Activated naive CD8-positive, alpha-beta T cell treated with anti-CD3 and anti-CD28 coated beads, Interleukin-2, amount 50 U/mL, for 16 hours (primary cell): ENCODE results near the gene KIF2A.
A peak's percentile ranks its signal among the peaks of the same experiment; 100 is the strongest.

Experiments used
- DNase-seq: peaks from one replicate; pipeline ENCODE4 v3.0.0-alpha.2; 2020; ENCODE audit warnings: low read depth, low spot score

Gene KIF2A

DNA sequence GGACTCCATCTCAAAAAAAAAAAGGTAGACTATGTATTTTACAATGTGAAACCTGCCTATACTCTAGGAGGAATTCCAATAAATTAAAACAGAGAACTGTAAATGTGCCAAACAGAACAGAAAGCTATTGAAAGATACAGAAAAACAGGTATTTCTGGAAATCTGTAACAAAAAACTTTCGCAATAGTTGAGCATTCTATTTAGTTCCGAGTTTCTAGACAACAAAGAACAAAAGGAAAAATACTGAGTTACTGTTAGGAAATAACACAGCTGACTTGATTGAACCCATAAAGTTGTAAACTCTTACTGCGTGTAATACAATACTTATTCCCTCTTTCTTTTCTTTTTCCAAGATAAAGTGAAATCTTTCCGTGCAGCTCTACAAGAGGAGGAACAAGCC is 79.1 kb downstream of the KIF2A start:
- DNase-seq = no peak

DNA sequence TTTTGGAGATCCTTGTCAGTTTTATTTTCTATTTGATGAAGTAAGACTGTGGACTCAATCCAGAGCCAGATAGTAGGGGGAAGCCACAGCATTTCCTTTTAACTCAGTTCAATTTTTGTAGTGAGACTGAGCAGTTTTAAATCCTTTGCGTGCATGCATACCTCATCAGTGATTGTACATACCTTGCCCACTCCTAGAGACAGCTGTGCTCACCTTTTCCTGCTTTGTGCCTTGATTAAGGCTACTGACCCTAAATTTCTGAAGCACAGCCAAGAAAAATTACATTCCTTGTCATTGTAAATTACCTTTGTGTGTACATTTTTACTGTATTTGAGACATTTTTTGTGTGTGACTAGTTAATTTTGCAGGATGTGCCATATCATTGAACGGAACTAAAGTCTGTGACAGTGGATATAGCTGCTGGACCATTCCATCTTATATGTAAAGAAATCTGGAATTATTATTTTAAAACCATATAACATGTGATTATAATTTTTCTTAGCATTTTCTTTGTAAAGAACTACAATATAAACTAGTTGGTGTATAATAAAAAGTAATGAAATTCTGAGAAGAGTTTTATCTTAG is 79.9 kb downstream of the KIF2A start:
- no peak for DNase-seq

GRCh38 chr5:62386824-62387223 is 80.8 kb downstream of the KIF2A start:
- no peak for DNase-seq

GRCh38 chr5:62395210-62395950 is 89.4 kb downstream of the KIF2A start:
- DNase-seq = no peak

DNA sequence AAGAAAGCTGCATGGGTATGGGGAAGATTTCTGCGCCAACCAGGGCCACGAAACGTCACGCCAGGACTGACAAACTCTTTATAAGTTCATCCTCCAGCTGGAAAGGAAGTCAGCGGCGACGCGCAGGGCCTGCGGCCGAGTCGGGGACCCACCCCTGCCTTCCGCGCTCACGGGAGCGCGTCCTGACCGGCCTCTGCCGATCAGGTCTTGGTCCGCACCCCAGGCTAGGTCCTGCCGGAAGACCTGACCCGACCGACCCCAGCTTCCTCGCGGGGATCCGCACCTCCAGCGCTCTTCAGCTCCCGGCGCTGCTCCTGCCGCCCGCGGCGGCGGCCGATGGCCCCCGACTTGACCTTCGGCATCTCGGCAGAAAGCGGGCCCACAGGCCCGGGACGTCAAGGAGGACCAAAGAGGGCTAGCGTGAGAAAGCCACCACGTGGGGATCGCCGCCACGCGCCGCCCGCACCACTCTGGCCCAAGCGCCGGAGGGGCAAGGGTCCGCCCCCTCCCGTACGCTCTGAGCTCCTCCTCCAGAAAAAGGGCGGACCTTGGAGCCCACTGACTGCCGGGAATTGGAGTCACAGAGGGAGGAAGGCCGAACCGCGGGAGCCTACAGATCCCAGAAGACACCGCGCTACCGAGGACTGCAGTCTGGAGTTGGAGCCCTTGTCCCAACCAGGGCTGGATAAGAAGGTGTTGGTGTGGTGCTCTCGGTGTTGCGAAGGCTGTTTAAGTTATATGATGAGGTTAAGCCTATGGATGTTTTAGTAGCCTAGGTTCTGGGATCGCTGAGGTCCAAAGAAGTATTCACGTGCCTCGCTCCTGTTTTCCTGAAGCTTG is 97.6 kb downstream of the KIF2A start, which contains the start of gene DIMT1:
Gene DIMT1, minus strand, starts transcription at position 495 of the 840 bp plus-strand sequence. Its CDS starts 133 bp downstream, at position 362.
- DNase-seq = peak; percentile 87

GRCh38 chr5:62412549-62413329 is 106.7 kb downstream of the KIF2A start, which contains the start of gene IPO11:
TSS of gene IPO11 (plus strand) at chr5:62412763. CDS start at chr5:62437280, 24,517 bp downstream.
- peak; percentile 96 for DNase-seq

GRCh38 chr5:62413711-62414110 is 107.7 kb downstream of the KIF2A start:
- no peak for DNase-seq

DNA sequence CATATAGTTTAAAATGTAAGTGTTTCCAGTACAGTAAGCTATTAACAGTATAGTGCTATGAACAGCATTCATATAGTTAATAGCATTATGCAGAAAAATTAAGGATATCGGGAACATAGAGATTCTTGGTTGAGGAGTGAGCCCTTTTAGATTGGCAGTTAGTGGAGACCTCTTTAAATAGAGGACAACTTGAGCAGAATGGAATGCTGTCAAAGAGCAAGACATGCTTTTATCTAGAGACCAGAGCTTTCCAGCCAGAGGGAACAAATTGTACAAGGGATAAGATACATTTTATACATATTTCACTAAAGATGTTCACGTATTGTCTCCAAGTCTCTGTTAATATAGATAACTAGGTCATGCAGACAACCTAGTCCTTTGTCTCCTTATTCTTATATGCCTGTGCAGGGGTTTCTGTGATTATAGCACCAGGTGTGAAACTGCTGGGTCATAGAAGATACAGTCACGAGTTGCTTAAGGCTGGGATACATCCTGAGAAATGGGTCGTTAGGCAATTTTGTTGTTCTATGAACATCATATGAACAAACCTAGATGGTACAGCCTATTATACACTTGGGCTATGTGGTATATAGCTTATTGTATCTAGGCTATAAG is 112.6 kb downstream of the KIF2A start:
- DNase-seq = no peak

- DNase-seq = no peak
Observed at GRCh38 chr5:62419609-62420008, 113.6 kb downstream of the KIF2A start.

DNA sequence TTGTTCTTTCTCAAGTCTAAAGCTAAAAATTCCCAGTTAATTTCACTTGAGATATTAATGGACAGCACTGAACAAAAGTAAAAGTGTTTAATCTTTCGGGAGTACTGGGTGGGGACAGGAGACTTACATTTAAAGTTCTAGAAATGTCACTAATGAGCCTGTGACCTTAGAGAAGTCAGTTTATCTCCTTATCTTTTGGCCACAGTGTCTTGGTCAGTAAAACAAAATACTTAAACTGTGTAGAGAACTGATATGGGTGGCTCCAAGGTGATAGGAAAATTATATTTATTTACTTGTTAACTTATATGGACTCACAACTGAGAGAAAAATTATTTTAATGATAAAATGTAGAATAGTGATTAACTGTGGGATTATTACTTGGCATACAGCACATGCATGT is 115.4 kb downstream of the KIF2A start:
- no peak for DNase-seq

GRCh38 chr5:62424763-62425162 is 118.8 kb downstream of the KIF2A start:
- DNase-seq = no peak

GRCh38 chr5:62431735-62432620 is 126.0 kb downstream of the KIF2A start:
- DNase-seq = no peak

DNA sequence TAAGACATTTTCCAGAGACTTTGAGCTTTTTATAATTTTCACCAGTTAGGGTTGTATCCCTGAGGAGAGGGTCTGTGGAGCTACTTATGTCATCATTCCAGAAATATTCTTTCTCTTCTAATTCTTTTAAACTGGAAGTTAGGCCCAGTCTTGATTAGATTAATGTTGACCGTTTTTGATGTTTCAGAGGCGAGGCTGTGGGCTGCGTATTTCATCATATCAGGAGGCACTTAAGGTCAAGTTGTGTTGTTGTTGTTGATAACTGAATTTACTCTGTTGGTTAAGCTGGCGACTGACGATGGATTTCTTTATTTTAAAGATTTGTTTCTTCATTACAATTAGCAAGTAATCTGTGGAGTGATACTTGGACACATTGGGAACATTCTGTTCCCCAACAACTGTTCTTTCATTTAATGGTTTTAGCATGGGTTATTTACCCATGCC is 126.6 kb downstream of the KIF2A start:
- DNase-seq = no peak
